ENCODE results near the gene UPF3A.
A peak's percentile ranks its signal among the peaks of the same experiment; 100 is the strongest.
"Not testable (repeated sequence)": the region's sequence is repeated elsewhere in the genome, so short reads cannot be mapped to it uniquely, and the experiment has no call there.

The UPF3A gene

GRCh38 chr13:114309806-114310410, 28.5 kb downstream of the UPF3A start:
- DNase-seq = no peak

GRCh38 chr13:114310956-114311355, 29.6 kb downstream of the UPF3A start:
- DNase-seq = no peak

GRCh38 chr13:114311387-114311786, 30.0 kb downstream of the UPF3A start:
- DNase-seq = no peak

GRCh38 chr13:114311908-114312307, 30.5 kb downstream of the UPF3A start:
- no peak for DNase-seq

GRCh38 chr13:114313061-114313860, 31.9 kb downstream of the UPF3A start:
- DNase-seq = peak; percentile 7

GRCh38 chr13:114314074-114314912, 32.9 kb downstream of the UPF3A start, which contains the start of gene CHAMP1:
CHAMP1 (plus strand) TSS chr13:114314503; CDS start chr13:114323843, 9,340 bp downstream.
- DNase-seq = peak; percentile 86

- DNase-seq = no peak
Measured at GRCh38 chr13:114315074-114315785, 33.8 kb downstream of the UPF3A start.

GRCh38 chr13:114318624-114319023, 37.2 kb downstream of the UPF3A start:
- DNase-seq = no peak

GRCh38 chr13:114319441-114319913, 38.1 kb downstream of the UPF3A start:
- DNase-seq = no peak

- no peak for DNase-seq
Measured at GRCh38 chr13:114320065-114320464, 38.7 kb downstream of the UPF3A start.

- no peak for DNase-seq
Measured at GRCh38 chr13:114321256-114321655, 39.9 kb downstream of the UPF3A start.

GRCh38 chr13:114323349-114323748, 41.9 kb downstream of the UPF3A start:
- no peak for DNase-seq

- DNase-seq = no peak
Measured at GRCh38 chr13:114324334-114324733, 42.9 kb downstream of the UPF3A start.

GRCh38 chr13:114325729-114326128, 44.3 kb downstream of the UPF3A start:
- no peak for DNase-seq

- DNase-seq = no peak
Measured at GRCh38 chr13:114328034-114328433, 46.6 kb downstream of the UPF3A start.

GRCh38 chr13:114328595-114328994, 47.2 kb downstream of the UPF3A start:
- DNase-seq = no peak

GRCh38 chr13:114330086-114330485, 48.7 kb downstream of the UPF3A start:
- DNase-seq = no peak

GRCh38 chr13:114333881-114334280, 52.5 kb downstream of the UPF3A start:
- DNase-seq = not testable (repeated sequence)

GRCh38 chr13:114334305-114335053, 53.1 kb downstream of the UPF3A start:
- no peak for DNase-seq

- not testable (repeated sequence) for DNase-seq
Measured at GRCh38 chr13:114336457-114336856, 55.1 kb downstream of the UPF3A start.

- DNase-seq = no peak
Measured at GRCh38 chr13:114338959-114339358, 57.6 kb downstream of the UPF3A start.

Data from activated CD4-positive, alpha-beta T cell treated with anti-CD3 and anti-CD28 coated beads, Interleukin-2, amount 50 U/mL, for 1 hour (primary cell).